ENCODE results near the gene CCDC9B.

CCDC9B gene

DNA sequence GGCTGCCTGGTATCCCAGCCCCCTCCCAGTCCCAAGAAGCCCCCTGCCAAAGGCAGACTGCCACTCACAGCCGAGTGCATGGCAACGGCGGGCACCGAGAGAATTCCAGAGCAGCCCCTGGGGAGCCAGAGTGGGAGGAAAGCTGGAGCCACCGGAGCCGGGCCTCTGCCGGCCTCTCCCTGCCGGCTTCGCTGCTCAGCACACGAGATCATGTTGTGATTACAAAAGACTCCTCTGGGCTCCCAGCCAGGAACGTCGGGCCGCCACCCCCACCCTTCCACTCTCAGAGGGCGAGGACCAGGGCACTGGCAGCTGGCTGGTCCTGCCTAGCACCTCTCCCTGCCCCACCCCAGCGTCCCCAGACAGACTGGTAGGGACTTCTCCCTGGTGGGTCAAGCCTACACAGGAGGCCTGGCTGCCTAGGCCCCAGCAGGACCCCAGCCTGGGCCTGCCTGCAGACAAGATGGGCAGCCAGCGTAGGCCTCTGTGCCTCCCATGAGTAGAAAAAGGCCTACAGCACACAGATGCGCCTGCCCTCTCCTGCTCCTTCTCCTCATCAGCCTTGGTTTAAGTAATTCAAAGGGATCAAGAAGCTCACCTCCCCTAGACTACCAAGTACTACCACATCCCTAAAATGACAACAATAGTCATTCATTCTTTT, at the start of gene CCDC9B:
Gene CCDC9B (minus strand): TSS at position 200 of the 661 bp plus-strand sequence. CDS start 120 bp downstream, at position 80.
- no peak for DNase-seq (ENCODE audit: low spot score in 2 of 2)
- Mint-ChIP-seq H3K4me1 (peaks cover 15% of the 10 kb centered on the region), H3K4me3 (no peak within 1 kb of the TSS), H3K36me3 (no peaks in the 10 kb centered on the region), H3K27ac (no peak within 1 kb of the TSS), H3K9me3 (no peaks in the 10 kb centered on the region)
- ATAC-seq: no peak

DNA sequence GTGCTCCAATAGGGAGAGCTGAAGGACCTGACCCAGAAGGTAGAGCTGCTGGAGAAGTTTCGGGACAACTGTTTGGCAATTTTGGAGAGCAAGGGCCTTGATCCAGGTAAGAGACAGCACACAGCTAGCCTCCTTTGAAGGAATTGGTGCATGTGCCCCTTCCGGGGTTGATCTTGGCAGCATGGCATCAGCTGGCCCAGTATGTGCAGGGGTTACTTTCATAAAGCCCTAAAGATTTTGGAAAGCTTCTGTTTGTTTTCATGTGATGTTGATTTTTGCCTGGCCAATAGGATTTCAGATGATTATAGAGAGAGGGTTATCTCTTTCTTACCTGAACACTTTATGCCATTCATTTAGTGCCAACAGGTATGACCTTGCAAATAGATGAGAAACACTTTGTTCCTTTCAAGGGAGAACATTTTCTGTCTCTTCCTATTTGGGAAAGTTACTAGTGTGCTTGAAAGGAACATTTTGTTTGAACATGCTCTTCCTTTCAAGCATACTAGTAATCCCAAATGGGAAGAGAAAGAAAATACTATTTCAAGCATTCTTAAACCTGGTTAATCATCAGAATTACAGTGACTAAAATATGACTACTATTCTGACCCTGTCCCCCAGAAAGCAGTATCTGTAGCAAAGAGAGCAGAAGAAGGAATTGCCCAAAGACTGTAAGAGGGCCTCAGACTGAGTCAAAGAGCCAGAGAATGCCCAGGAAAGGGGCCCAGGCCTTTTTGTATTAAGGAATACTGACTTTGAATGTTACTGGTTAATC, 49.3 kb upstream of the CCDC9B start:
- H3K27ac Mint-ChIP-seq: peak overlapping the region; percentile 8
- peaks cover 86% of the 10 kb centered on the region for H3K36me3 Mint-ChIP-seq
- H3K4me3 Mint-ChIP-seq: no peak overlapping the region
- H3K9me3 Mint-ChIP-seq: no peaks in the 10 kb centered on the region
- ATAC-seq (no peak), DNase-seq (ENCODE audit: low spot score in 2 of 2) (no peak)
- H3K4me1 Mint-ChIP-seq: no peaks in the 10 kb centered on the region

DNA sequence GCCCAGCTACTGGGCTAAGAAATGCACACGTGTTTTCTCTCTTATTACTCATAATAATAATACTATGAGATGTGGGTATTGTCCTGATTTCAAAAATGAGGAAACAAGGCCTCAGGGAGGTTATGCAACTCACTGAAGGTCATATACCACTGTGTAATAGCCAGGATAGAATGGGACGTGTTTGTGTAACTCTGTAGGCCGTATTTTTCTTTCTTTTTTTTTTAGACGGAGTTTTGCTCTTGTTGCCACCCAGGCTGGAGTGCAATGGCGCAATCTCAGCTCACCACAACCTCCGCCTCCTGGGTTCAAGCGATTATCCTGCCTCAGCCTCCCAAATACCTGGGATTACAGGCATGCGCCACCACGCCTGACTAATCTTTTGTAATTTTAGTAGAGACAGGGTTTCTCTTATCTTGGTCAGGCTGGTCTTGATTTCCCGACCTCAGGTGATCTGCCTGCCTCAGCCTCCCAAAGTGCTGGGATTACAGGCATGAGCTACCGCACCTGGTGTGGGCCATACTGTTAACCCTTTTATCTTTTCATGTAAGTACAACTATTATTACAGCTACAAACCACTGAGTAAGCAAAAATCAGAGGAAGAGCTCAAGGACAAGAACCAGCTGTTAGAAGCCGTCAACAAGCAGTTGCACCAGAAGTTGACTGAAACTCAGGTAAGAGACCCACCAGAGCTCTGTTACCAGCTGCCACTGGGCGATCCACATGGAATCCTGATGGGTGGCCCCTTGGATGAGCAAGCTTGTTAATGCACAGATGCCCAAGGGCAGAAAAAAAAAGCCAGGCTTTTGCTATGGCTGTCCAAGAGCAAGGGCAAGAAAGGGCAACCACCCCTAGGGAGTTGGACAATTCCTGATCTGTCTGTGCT, 48.4 kb upstream of the CCDC9B start:
- no peak for DNase-seq (ENCODE audit: low spot score in 2 of 2)
- Mint-ChIP-seq H3K9me3 (no peaks in the 10 kb centered on the region), H3K36me3 (peaks cover 79% of the 10 kb centered on the region), H3K4me3 (no peak overlapping the region), H3K27ac (no peak overlapping the region), H3K4me1 (no peaks in the 10 kb centered on the region)
- ATAC-seq: no peak

- Mint-ChIP-seq H3K36me3 (peaks cover 52% of the 10 kb centered on the region), H3K4me3 (no peak overlapping the region), H3K9me3 (no peaks in the 10 kb centered on the region), H3K27ac (no peak overlapping the region), H3K4me1 (peaks cover 13% of the 10 kb centered on the region)
- no peak for DNase-seq (ENCODE audit: low spot score in 2 of 2)
- no peak for ATAC-seq
Observed at GRCh38 chr15:40386480-40386879, 45.7 kb upstream of the CCDC9B start.

DNA sequence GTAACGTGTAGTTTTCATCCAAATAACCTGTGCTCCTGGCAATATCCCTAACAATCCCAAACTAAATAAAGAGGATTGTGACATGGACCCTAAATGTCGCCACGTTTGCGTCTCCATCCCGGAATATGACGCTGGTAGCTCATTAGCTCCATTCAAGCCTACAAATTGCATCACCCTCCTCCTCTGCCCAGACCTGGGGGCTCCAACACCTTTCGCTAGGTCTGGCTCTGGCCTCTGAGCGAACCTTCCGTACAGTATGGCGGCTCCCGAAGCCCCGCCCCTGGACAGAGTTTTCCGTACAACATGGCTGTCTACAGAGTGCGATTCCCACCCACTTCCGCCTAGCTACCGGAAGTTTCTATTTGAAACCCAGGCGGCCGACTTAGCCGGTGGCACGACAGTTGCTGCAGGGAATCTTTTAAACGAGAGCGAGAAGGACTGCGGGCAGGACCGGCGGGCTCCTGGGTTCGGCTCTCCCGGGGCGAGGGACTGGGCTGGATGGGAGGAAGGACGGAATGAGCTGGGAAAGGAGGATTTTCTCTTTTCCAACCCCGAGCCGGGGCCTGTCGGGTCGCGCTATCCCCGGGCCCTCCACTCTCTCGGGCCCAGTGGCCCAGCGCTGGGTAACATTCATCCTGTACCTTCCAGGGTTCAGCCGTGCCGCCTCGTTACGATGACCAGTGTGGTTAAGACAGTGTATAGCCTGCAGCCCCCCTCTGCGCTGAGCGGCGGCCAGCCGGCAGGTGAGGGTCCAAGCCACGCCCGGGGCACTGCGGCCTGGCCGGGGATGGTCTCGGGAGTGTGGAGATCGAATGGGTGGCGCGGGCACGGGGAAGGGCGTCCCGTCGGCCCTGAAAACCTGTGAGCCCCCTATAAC, 42.1 kb upstream of the CCDC9B start, which contains the start of gene KNSTRN:
Gene KNSTRN (plus strand): TSS at position 142 of the 877 bp plus-strand sequence. CDS start 115 bp downstream, at position 257.
- H3K36me3 Mint-ChIP-seq: peaks cover 15% of the 10 kb centered on the region
- ATAC-seq (peak; percentile 99), DNase-seq (ENCODE audit: low spot score in 2 of 2) (peak; percentile 84 to 95)
- peaks cover 13% of the 10 kb centered on the region for H3K4me1 Mint-ChIP-seq
- peak within 1 kb of the TSS; percentile 95 for H3K4me3 Mint-ChIP-seq
- H3K27ac Mint-ChIP-seq: peak within 1 kb of the TSS; percentile 95
- no peaks in the 10 kb centered on the region for H3K9me3 Mint-ChIP-seq

DNA sequence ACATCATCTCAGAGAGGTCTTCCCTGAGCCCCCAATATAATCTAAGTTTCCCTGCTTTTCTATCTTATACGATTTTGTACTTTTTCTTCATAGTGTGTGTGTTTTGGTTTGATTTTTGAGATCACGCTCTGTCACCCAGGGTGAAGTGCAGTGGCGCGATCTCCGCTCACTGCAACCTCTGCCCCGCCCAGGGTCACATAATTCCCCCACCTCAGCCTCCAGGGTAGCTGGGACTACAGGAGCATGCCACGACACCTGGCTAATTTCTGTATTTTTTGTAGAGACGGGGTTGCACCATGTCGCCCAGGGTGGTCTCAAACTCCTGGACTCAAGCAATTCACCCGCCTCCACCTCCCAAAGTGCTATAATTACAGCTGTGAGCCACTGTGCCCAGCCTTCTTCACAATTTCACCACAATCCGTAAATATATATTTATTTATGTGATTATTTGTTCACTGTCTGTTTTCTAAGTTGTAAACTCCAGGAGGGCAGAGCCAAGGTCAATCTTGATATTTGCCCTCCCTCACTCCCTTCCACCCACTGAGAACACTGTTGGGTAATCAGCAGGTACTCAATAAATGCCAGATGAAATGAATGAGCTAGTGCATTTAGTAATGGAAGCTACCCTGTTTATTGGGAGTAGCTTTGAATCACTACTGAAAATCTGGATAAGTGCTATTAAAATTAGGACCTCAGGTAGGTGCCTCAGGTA, 41.2 kb upstream of the CCDC9B start:
- Mint-ChIP-seq H3K36me3 (peaks cover 7% of the 10 kb centered on the region), H3K4me3 (peak overlapping the region; percentile 95), H3K27ac (peak overlapping the region; percentile 95), H3K4me1 (peaks cover 13% of the 10 kb centered on the region), H3K9me3 (no peaks in the 10 kb centered on the region)
- ATAC-seq (no peak), DNase-seq (ENCODE audit: low spot score in 2 of 2) (no peak)

DNA sequence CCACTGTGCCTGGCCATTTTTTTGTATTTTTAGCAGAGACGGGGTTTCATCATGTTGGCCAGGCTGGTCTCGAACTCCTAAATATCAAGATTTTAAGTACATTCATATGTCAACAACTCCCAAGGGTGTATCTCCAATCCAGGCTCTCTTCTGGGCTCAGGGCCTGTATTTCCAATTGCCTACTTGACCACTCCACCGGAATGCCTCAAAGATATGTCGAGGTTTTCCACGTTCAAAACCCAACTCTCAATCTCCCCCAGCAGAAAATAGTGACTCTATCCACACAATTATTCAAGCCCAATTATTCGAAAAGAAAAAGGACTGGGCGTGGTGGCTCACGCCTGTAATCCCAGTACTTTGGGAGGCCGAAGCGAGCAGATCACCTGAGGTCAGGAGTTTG, 39.9 kb upstream of the CCDC9B start:
- Mint-ChIP-seq H3K36me3 (peaks cover 7% of the 10 kb centered on the region), H3K27ac (no peak overlapping the region), H3K4me1 (peaks cover 13% of the 10 kb centered on the region), H3K4me3 (no peak overlapping the region), H3K9me3 (no peaks in the 10 kb centered on the region)
- ATAC-seq: no peak
- DNase-seq (ENCODE audit: low spot score in 2 of 2): no peak

DNA sequence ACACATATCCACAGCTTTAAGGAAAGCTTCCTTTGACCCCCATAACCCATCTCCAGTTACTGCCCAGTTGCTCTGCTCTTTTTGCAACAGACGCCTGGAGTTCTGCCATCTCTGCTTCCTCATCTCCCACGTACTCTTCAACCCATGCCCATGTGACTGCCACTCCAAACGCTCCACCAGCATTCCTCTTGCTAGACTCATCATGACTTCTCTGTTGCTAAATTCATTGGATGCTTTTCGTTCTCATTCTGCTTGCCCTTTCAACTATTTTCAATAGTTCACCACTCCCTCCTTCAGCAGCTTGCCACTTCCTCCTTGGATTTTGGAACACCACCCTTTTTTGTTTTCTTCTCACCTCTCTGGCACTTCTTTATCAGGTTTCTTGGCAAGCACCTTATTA, 39.1 kb upstream of the CCDC9B start:
- Mint-ChIP-seq H3K27ac (no peak overlapping the region), H3K4me3 (no peak overlapping the region), H3K36me3 (no peaks in the 10 kb centered on the region), H3K9me3 (no peaks in the 10 kb centered on the region), H3K4me1 (peaks cover 13% of the 10 kb centered on the region)
- ATAC-seq (no peak), DNase-seq (ENCODE audit: low spot score in 2 of 2) (no peak)

- Mint-ChIP-seq H3K4me1 (peaks cover 13% of the 10 kb centered on the region), H3K9me3 (no peaks in the 10 kb centered on the region), H3K27ac (no peak overlapping the region), H3K36me3 (no peaks in the 10 kb centered on the region), H3K4me3 (no peak overlapping the region)
- ATAC-seq: no peak
- DNase-seq (ENCODE audit: low spot score in 2 of 2): no peak
Observed at GRCh38 chr15:40379374-40379773, 38.6 kb upstream of the CCDC9B start.

DNA sequence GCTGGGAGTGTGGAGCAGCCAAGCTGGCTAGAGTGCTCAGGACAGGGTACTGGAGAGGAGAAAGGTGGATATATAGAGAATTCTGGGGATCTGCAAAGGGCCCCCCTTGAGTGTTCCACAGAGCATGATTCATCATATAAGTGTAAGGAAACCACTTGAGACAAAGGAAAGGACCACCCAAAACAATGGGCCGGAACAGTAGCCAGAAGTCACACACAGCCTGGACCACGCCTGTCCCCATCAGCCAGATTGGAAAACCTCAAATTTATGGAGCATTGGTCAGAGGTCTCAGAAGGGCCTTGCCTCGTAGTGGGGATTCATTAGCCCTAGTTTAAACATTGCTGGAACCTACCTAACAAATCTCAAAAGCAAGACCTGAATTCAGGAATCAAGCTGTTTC, 36.9 kb upstream of the CCDC9B start:
- ATAC-seq (no peak), DNase-seq (ENCODE audit: low spot score in 2 of 2) (no peak)
- H3K9me3 Mint-ChIP-seq: no peaks in the 10 kb centered on the region
- peaks cover 3% of the 10 kb centered on the region for H3K4me1 Mint-ChIP-seq
- H3K27ac Mint-ChIP-seq: no peak overlapping the region
- no peak overlapping the region for H3K4me3 Mint-ChIP-seq
- H3K36me3 Mint-ChIP-seq: no peaks in the 10 kb centered on the region

- H3K4me1 Mint-ChIP-seq: peaks cover 7% of the 10 kb centered on the region
Observed at GRCh38 chr15:40372981-40373380, 32.2 kb upstream of the CCDC9B start.

GRCh38 chr15:40369971-40370370, 29.2 kb upstream of the CCDC9B start:
- Mint-ChIP-seq H3K4me1 (peaks cover 35% of the 10 kb centered on the region), H3K36me3 (no peaks in the 10 kb centered on the region), H3K4me3 (no peak overlapping the region), H3K27ac (no peak overlapping the region), H3K9me3 (no peaks in the 10 kb centered on the region)
- ATAC-seq: no peak
- DNase-seq (ENCODE audit: low spot score in 2 of 2): no peak

More at GRCh38 chr15:40372981-40373380, 32.2 kb upstream of the CCDC9B start:
- ATAC-seq (no peak), DNase-seq (ENCODE audit: low spot score in 2 of 2) (no peak)
- Mint-ChIP-seq H3K27ac (no peak overlapping the region), H3K9me3 (no peaks in the 10 kb centered on the region), H3K4me3 (no peak overlapping the region), H3K36me3 (no peaks in the 10 kb centered on the region)

GRCh38 chr15:40369474-40369869, 28.7 kb upstream of the CCDC9B start:
- Mint-ChIP-seq H3K4me3 (peak overlapping the region; percentile 86), H3K27ac (no peak overlapping the region), H3K9me3 (no peaks in the 10 kb centered on the region), H3K36me3 (no peaks in the 10 kb centered on the region), H3K4me1 (peaks cover 35% of the 10 kb centered on the region)
- DNase-seq (ENCODE audit: low spot score in 2 of 2): no peak
- no peak for ATAC-seq
